ENCODE data around the gene YTHDC2. TPM values are rescaled to one million over a fixed set of nuclear protein-coding genes. Genes with fewer than 3 reads are reported as not detected.
"Not testable (repeated sequence)": the region's sequence is repeated elsewhere in the genome, so short reads cannot be mapped to it uniquely, and the experiment has no call there.

YTHDC2 gene
- total RNA-seq, 1 donor = 18.9 TPM

DNA sequence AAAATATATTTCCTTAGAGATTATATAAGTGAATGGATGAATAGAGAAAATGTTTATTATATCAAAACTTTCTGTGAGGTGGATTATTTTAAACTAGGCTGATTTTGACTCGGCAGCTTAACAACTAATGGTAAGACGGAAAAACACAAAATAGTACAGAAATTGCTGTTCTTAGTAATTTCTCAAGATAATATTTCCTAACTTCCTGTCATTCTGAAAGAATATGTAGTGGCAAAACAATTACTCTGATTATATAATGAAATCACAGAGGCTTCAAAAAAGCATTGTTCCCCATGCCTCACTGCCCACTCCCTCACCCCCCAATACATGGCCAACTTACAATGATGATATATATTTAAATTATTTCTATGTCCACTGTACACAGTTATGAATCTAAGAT, 85.4 kb downstream of the YTHDC2 start:
- DNase-seq (ENCODE audit: low read depth in 2 of 3, low spot score in 2 of 3) = no peak

GRCh38 chr5:113600255-113600905, 86.9 kb downstream of the YTHDC2 start:
- DNase-seq (ENCODE audit: low read depth in 2 of 3, low spot score in 2 of 3) = no peak

- DNase-seq (ENCODE audit: low read depth in 2 of 3, low spot score in 2 of 3) = no peak
Observed at GRCh38 chr5:113601423-113601822, 87.9 kb downstream of the YTHDC2 start.

GRCh38 chr5:113603246-113603645, 89.8 kb downstream of the YTHDC2 start:
- DNase-seq (ENCODE audit: low read depth in 2 of 3, low spot score in 2 of 3) = not testable (repeated sequence)

DNA sequence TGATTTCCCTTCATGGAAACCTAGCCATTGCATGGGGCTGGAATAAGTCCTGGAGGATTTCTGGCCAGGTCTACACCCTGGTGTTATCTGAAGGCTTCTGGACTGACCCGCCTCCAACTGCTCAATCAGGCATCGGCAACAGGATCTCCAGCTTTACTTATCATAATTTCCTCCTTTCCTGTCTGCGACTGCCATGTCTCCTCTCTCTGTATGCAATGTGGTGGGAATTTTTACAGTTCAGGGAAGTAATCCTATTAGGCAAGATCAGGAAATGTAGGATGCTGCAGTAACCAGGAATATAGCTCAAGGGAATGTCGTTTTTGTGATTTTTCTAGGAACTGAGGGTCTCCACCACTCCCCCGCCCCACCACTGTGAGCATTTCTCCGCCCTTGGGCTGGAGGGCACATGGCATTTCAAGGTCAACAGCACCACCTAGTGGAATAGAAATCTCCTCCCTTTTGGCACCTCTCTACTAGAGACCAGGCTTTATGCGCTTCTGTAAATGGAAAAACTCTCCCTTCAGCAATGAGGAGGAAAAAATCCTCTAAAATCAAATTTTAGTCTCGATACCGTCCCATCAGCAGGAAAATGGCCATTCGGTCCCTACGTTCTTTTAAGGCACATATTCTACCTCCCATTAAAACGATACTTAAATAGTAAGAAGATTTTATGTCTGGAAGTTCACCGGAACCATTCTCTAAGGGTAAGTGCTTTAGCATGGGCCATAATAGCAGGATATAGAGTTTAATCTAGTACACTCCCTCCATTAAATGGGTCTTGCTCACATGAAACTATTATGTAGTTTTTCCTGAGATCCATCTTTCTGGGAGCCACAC, 93.0 kb downstream of the YTHDC2 start:
- DNase-seq (ENCODE audit: low read depth in 2 of 3, low spot score in 2 of 3) = peak; percentile 21 to 76 (median 54)

- no peak for DNase-seq (ENCODE audit: low read depth in 2 of 3, low spot score in 2 of 3)
Observed at GRCh38 chr5:113607361-113607760, 93.9 kb downstream of the YTHDC2 start.

- DNase-seq (ENCODE audit: low read depth in 2 of 3, low spot score in 2 of 3) = peak in 1 of 3 donors; percentile 16
Observed at GRCh38 chr5:113608113-113608596, 94.7 kb downstream of the YTHDC2 start.

DNA sequence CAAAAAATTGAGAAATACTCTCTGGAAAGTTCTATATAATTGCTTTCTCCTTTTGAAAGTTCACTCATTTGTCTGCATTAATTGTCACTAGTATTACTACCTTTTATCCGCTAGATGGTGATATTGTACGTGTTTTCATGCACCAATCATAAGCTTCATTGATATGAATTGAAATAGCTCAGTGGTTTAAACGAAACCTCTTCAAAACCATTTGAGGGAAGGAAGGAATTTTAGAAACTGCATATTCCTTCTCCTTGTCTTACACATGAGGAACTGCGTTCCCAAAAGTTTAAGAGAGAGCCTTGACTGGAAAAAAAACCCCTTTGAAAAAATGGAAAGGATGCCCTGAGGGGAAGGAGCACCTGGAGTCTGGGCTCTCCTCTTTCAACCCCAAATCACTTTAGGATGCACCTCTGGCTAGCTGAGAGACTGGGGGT, 98.6 kb downstream of the YTHDC2 start:
- peak in 1 of 3 donors; percentile 51 for DNase-seq (ENCODE audit: low read depth in 2 of 3, low spot score in 2 of 3)

GRCh38 chr5:113614191-113614590, 100.7 kb downstream of the YTHDC2 start:
- DNase-seq (ENCODE audit: low read depth in 2 of 3, low spot score in 2 of 3) = no peak

- no peak for DNase-seq (ENCODE audit: low read depth in 2 of 3, low spot score in 2 of 3)
Observed at GRCh38 chr5:113615708-113616107, 102.2 kb downstream of the YTHDC2 start.

- DNase-seq (ENCODE audit: low read depth in 2 of 3, low spot score in 2 of 3) = no peak
Observed at GRCh38 chr5:113617191-113617796, 103.8 kb downstream of the YTHDC2 start.

DNA sequence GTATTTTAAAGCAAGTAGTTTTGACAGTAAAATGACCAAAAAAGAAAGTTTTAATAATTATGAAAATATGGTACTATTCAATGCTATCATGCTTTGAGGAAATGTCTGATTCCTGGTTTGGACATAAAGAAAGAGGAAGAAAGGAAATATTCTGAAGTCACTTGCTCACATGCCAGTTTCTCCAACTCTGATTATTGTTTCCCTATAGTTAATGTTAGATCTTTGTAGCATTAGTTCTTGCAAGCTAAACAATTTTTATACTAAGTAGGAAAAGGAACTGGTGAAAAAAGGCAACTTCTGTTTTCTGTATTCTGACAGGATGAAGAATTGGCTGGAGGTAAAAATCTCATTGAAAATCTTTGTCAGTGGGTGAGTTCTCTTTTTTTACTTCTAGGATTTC, 119.5 kb downstream of the YTHDC2 start:
- no peak for DNase-seq (ENCODE audit: low read depth in 2 of 3, low spot score in 2 of 3)

GRCh38 chr5:113634957-113635356, 121.5 kb downstream of the YTHDC2 start:
- DNase-seq (ENCODE audit: low read depth in 2 of 3, low spot score in 2 of 3) = no peak

GRCh38 chr5:113641715-113642114, 128.2 kb downstream of the YTHDC2 start:
- no peak for DNase-seq (ENCODE audit: low read depth in 2 of 3, low spot score in 2 of 3)

Small RNAs within 50 kb of the gene (small RNA-seq; reads per million reads assigned to genes)
- gene RNU4ATAC13P = not detected

Other genes with a start within 250 kb of the YTHDC2 start
- not detected for gene TSSK1B, start 78.7 kb upstream of the YTHDC2 start, total RNA-seq
- under 0.01 TPM for gene MCC, start 25.2 kb upstream of the YTHDC2 start, total RNA-seq

All from hematopoietic multipotent progenitor cell (in vitro differentiated cells).